H9 (cell line): Measurements from ENCODE around the gene ADCY5. TPM values are rescaled to one million over a fixed set of nuclear protein-coding genes. Genes with fewer than 3 reads are reported as not detected.

Experiments
- DNase-seq: peaks from one replicate; pipeline ENCODE4 v3.0.0-alpha.2; 2017
- H2AFZ ChIP-seq: one replicate; pipeline ENCODE4 v1.6.1; 2013; ENCODE audit warnings: mild to moderate bottlenecking, low read length, control low read depth, moderate library complexity
- H2AK5ac ChIP-seq: 2 replicates; pipeline ENCODE4 v1.6.1; 2013; ENCODE audit warnings: low read length, control low read depth, mixed read lengths; ENCODE audit not compliant: insufficient read length
- H2BK120ac ChIP-seq: one replicate; pipeline ENCODE4 v1.6.1; 2013; ENCODE audit warnings: low read depth, mild to moderate bottlenecking, low read length, control low read depth, inconsistent platforms; ENCODE audit not compliant: poor library complexity, severe bottlenecking
- H2BK12ac ChIP-seq: 2 replicates; pipeline ENCODE4 v1.6.1; 2013; ENCODE audit warnings: low read length, control low read depth, mixed read lengths, low read depth; ENCODE audit not compliant: insufficient read length
- H2BK15ac ChIP-seq: 2 replicates; pipeline ENCODE4 v1.6.1; 2013; ENCODE audit warnings: low read depth, low read length, control low read depth
- H2BK20ac ChIP-seq: one replicate; pipeline ENCODE4 v1.6.1; 2013; ENCODE audit warnings: low read depth, mild to moderate bottlenecking, low read length, control low read depth, inconsistent platforms; ENCODE audit not compliant: poor library complexity, severe bottlenecking
- H2BK5ac ChIP-seq: 2 replicates; pipeline ENCODE4 v1.6.1; 2013; ENCODE audit warnings: low read length, control low read depth, mixed read lengths; ENCODE audit not compliant: insufficient read length
- H3K14ac ChIP-seq: 2 replicates; pipeline ENCODE4 v1.6.1; 2013; ENCODE audit warnings: low read length, control low read depth; ENCODE audit not compliant: insufficient read depth
- H3K18ac ChIP-seq: 2 replicates; pipeline ENCODE4 v1.6.1; 2013; ENCODE audit warnings: low read depth, mild to moderate bottlenecking, mixed read lengths, low read length, control low read depth; ENCODE audit not compliant: insufficient read length
- H3K23ac ChIP-seq: 2 replicates; pipeline ENCODE4 v1.6.1; 2013; ENCODE audit warnings: low read length, control low read depth, mixed read lengths, low read depth; ENCODE audit not compliant: insufficient read length
- H3K23me2 ChIP-seq: 2 replicates; pipeline ENCODE4 v1.6.1; 2013; ENCODE audit warnings: low read depth, mild to moderate bottlenecking, mixed read lengths, low read length, control low read depth; ENCODE audit not compliant: insufficient read length, poor library complexity, severe bottlenecking
- H3K27ac ChIP-seq: 2 replicates; pipeline ENCODE4 v1.5.1; 2013; ENCODE audit warnings: low read length, control low read depth, mixed read lengths, low read depth; ENCODE audit not compliant: insufficient read length
- H3K27me3 ChIP-seq: 2 replicates; pipeline ENCODE4 v1.6.1; 2013; ENCODE audit warnings: low read length, control low read depth, inconsistent platforms; ENCODE audit not compliant: insufficient read depth
- H3K4ac ChIP-seq: 2 replicates; pipeline ENCODE4 v1.6.1; 2013; ENCODE audit warnings: low read depth, mild to moderate bottlenecking, control low read depth, inconsistent platforms, low read length, moderate library complexity
- H3K4me1 ChIP-seq: 2 replicates; pipeline ENCODE4 v1.6.1; 2013; ENCODE audit warnings: low read length, control low read depth, inconsistent platforms; ENCODE audit not compliant: insufficient read depth
- H3K4me2 ChIP-seq: 2 replicates; pipeline ENCODE4 v1.6.1; 2013; ENCODE audit warnings: low read length, control low read depth, mixed read lengths; ENCODE audit not compliant: insufficient read length, insufficient read depth
- H3K56ac ChIP-seq: 2 replicates; pipeline ENCODE4 v1.6.1; 2013; ENCODE audit warnings: low read depth, mild to moderate bottlenecking, mixed read lengths, low read length, control low read depth; ENCODE audit not compliant: insufficient read length
- H3K79me1 ChIP-seq: 2 replicates; pipeline ENCODE4 v1.6.1; 2013; ENCODE audit warnings: low read depth, mild to moderate bottlenecking, moderate library complexity, low read length, control low read depth, inconsistent platforms; ENCODE audit not compliant: insufficient read depth, poor library complexity, severe bottlenecking
- H3K79me2 ChIP-seq: 2 replicates; pipeline ENCODE4 v1.6.1; 2013; ENCODE audit warnings: low read length, control low read depth, inconsistent platforms; ENCODE audit not compliant: insufficient read depth
- H3K9ac ChIP-seq: 2 replicates; pipeline ENCODE4 v1.6.1; 2013; ENCODE audit warnings: low read length, control low read depth, mixed read lengths; ENCODE audit not compliant: insufficient read length; ENCODE audit errors: extremely low read depth
- H3K9me3 ChIP-seq: one replicate; pipeline ENCODE4 v1.6.1; 2013; ENCODE audit warnings: low read depth, low read length, inconsistent platforms; ENCODE audit not compliant: control insufficient read depth
- H3T11ph ChIP-seq: one replicate; pipeline ENCODE4 v1.6.1; 2013; ENCODE audit warnings: mild to moderate bottlenecking, low read length, control low read depth, inconsistent platforms
- H4K20me1 ChIP-seq: one replicate; pipeline ENCODE4 v1.6.1; 2013; ENCODE audit not compliant: control insufficient read depth, insufficient read length, insufficient read depth
- H4K5ac ChIP-seq: 2 replicates; pipeline ENCODE4 v1.6.1; 2013; ENCODE audit warnings: low read depth, mild to moderate bottlenecking, mixed read lengths, low read length, control low read depth; ENCODE audit not compliant: insufficient read length
- H4K8ac ChIP-seq: replicated peaks from 2 replicates; pipeline ENCODE4 v1.6.1; 2013; ENCODE audit warnings: low read length, control low read depth, mixed read lengths, low read depth; ENCODE audit not compliant: insufficient read length
- H4K91ac ChIP-seq: 2 replicates; pipeline ENCODE4 v1.6.1; 2013; ENCODE audit warnings: low read depth, mild to moderate bottlenecking, moderate library complexity, mixed read lengths, low read length, control low read depth; ENCODE audit not compliant: insufficient read length
- H3K27ac Mint-ChIP-seq, 3 experiments: 2 replicates in 2 of 3; 3 replicates in 1 of 3; pipeline ENCODE4 v1.8.0; 2020 to 2021; ENCODE audit warnings: mixed read lengths in 3 of 3, mild to moderate bottlenecking in 1 of 3, moderate library complexity in 1 of 3
- H3K27me3 Mint-ChIP-seq: 2 replicates; pipeline ENCODE4 v1.8.0; 2021; ENCODE audit warnings: low read depth, mild to moderate bottlenecking, moderate library complexity, mixed read lengths
- H3K36me3 Mint-ChIP-seq, 3 experiments: 2 replicates in 2 of 3; 3 replicates in 1 of 3; pipeline ENCODE4 v1.8.0; 2020 to 2021; ENCODE audit warnings: low read depth in 3 of 3, mixed read lengths in 3 of 3; ENCODE audit not compliant: insufficient read depth in 1 of 3
- H3K4me1 Mint-ChIP-seq, 2 experiments: 2 replicates each; pipeline ENCODE4 v1.8.0; 2020; ENCODE audit warnings: mixed read lengths in 2 of 2
- H3K4me3 Mint-ChIP-seq, 2 experiments: 2 replicates in 1 of 2; 3 replicates in 1 of 2; pipeline ENCODE4 v1.8.0; 2020 to 2021; ENCODE audit warnings: mild to moderate bottlenecking in 2 of 2, mixed read lengths in 2 of 2, moderate library complexity in 1 of 2
- H3K9me3 Mint-ChIP-seq, 2 experiments: 2 replicates in 1 of 2; 3 replicates in 1 of 2; pipeline ENCODE4 v1.8.0; 2020; ENCODE audit warnings: mild to moderate bottlenecking in 2 of 2, mixed read lengths in 2 of 2, moderate library complexity in 1 of 2
- CTCF ChIP-seq: fragments of 200-600 bp; sonication (generic); conservative IDR thresholded peaks from 3 replicates; pipeline ENCODE4 v1.8.0; 2021; ENCODE audit warnings: antibody characterized with exemption, mild to moderate bottlenecking
- WGBS: extraction: QIAGEN DNeasy Blood & Tissue Kit; methylation state at CpG from one replicate; pipeline ENCODE4 v1.1.7; 2013; ENCODE audit warnings: missing lambda C conversion rate, low lambda C conversion rate, mixed read lengths; ENCODE audit not compliant: insufficient read length; ENCODE audit errors: extremely low coverage; 5-methylcytosine and 5-hydroxymethylcytosine counted together
- total RNA-seq: library from RNA; stranded (reverse); gene quantifications from 2 replicates; pipeline ENCODE4 v1.2.1, GENCODE V29; 2021

Gene ADCY5
- total RNA-seq, 1 experiment from 2014 or later, result 5.0 TPM

GRCh38 chr3:123334056-123334455 lies 114.8 kb downstream of the ADCY5 start:
- Mint-ChIP-seq H3K27ac (no peak overlapping the region), H3K9me3 (peaks cover 0 to 3% of the 10 kb centered on the region in 2 experiments; a peak in 2 of 5 replicates), H3K4me3 (no peak overlapping the region), H3K4me1 (peaks cover 4 to 16% of the 10 kb centered on the region in 2 experiments; a peak in 3 of 4 replicates), H3K27me3 (no peaks in the 10 kb centered on the region), H3K36me3 (no peaks in the 10 kb centered on the region)
- Histone ChIP-seq H3K79me1 (no peaks in the 10 kb centered on the region), H3K23ac (no peak overlapping the region), H2BK12ac (no peak overlapping the region), H3K14ac (no peak overlapping the region), H3K4me1 (no peaks in the 10 kb centered on the region), H3K79me2 (no peaks in the 10 kb centered on the region), H3K27ac (no peak overlapping the region), H3K18ac (no peak overlapping the region), H4K5ac (no peak overlapping the region), H2BK15ac (no peak overlapping the region), H4K91ac (no peak overlapping the region), H3K4me2 (no peak overlapping the region), H3K9ac (no peak overlapping the region), H3T11ph (no peak overlapping the region), H3K23me2 (no peaks in the 10 kb centered on the region), H4K20me1 (no peaks in the 10 kb centered on the region), H3K4ac (no peak overlapping the region), H3K27me3 (no peaks in the 10 kb centered on the region), H2BK5ac (no peak overlapping the region), H2BK120ac (no peak overlapping the region), H2AFZ (no peak overlapping the region), H3K56ac (no peak overlapping the region), H4K8ac (no peak overlapping the region), H3K9me3 (no peaks in the 10 kb centered on the region), H2BK20ac (no peak overlapping the region), H2AK5ac (no peak overlapping the region)
- TF ChIP-seq CTCF, result no peak
- DNase-seq, result no peak
- no CpG with 5 or more reads among the region's 7 CpGs for WGBS
